ENCODE measurements around the gene ZMYND8.

DNA sequence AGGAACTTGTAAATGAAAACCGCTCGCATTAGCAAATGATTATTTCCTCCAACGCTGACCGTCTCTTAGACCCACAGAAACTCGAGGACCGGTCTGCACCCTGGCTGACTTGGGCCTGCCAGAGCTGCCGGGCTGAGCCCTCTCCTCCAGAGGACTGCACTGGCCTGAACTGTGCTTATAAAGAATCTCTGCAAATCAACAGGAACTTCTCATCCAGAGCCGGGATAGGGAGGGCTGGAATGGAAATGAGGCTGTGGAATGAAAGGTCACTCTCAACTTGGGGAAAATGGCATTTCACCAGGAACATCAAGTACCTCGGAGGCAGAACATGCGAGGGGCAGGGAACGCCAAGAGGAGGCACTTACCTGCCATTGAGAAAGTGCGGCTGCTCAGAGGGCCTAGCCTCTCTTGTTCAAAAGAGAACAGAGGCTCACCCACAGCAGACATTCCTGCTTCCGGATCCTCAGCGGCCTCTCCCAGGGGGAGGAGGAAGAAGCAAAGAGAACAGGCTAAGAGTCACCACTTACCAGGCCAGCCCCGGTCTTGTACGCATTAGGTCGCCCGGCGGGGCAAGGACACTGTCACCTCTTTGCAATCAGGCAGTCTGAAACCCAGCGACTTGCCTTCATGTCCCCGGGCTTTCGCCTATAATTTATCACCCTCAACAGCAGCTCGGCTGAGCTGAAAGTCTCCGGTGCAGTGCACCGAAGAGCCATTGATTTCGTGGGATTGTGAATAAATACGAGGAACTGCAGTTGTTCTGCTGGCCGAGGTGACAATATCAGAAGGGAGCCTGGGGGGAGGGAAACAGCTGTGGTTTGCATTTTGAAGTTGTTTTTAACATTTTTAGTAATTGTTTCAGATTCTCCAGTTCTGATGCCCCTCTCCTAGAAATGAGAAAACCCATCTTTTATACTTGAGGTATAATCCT, 37.6 kb downstream of the ZMYND8 start:
- TF ChIP-seq, protein P1, sequence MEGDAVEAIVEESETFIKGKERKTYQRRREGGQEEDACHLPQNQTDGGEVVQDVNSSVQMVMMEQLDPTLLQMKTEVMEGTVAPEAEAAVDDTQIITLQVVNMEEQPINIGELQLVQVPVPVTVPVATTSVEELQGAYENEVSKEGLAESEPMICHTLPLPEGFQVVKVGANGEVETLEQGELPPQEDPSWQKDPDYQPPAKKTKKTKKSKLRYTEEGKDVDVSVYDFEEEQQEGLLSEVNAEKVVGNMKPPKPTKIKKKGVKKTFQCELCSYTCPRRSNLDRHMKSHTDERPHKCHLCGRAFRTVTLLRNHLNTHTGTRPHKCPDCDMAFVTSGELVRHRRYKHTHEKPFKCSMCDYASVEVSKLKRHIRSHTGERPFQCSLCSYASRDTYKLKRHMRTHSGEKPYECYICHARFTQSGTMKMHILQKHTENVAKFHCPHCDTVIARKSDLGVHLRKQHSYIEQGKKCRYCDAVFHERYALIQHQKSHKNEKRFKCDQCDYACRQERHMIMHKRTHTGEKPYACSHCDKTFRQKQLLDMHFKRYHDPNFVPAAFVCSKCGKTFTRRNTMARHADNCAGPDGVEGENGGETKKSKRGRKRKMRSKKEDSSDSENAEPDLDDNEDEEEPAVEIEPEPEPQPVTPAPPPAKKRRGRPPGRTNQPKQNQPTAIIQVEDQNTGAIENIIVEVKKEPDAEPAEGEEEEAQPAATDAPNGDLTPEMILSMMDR (IDR thresholded peaks at IDR 0.05 in 2 of 3, conservative IDR thresholded peaks at IDR 0.05 in 1 of 3; ENCODE audit: control insufficient read depth in 2 of 3, extremely low read depth in 1 of 3, insufficient read depth in 1 of 3, low read depth in 3 of 3, low read length in 3 of 3), result no peak
- TF ChIP-seq, protein P2, sequence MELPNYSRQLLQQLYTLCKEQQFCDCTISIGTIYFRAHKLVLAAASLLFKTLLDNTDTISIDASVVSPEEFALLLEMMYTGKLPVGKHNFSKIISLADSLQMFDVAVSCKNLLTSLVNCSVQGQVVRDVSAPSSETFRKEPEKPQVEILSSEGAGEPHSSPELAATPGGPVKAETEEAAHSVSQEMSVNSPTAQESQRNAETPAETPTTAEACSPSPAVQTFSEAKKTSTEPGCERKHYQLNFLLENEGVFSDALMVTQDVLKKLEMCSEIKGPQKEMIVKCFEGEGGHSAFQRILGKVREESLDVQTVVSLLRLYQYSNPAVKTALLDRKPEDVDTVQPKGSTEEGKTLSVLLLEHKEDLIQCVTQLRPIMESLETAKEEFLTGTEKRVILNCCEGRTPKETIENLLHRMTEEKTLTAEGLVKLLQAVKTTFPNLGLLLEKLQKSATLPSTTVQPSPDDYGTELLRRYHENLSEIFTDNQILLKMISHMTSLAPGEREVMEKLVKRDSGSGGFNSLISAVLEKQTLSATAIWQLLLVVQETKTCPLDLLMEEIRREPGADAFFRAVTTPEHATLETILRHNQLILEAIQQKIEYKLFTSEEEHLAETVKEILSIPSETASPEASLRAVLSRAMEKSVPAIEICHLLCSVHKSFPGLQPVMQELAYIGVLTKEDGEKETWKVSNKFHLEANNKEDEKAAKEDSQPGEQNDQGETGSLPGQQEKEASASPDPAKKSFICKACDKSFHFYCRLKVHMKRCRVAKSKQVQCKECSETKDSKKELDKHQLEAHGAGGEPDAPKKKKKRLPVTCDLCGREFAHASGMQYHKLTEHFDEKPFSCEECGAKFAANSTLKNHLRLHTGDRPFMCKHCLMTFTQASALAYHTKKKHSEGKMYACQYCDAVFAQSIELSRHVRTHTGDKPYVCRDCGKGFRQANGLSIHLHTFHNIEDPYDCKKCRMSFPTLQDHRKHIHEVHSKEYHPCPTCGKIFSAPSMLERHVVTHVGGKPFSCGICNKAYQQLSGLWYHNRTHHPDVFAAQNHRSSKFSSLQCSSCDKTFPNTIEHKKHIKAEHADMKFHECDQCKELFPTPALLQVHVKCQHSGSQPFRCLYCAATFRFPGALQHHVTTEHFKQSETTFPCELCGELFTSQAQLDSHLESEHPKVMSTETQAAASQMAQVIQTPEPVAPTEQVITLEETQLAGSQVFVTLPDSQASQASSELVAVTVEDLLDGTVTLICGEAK (IDR thresholded peaks at IDR 0.05; ENCODE audit: borderline replicate concordance), result no peak
- TF ChIP-seq SIN3A (IDR thresholded peaks at IDR 0.05; ENCODE audit: low read depth, low read length) (no peak), EP300 (IDR thresholded peaks at IDR 0.05; ENCODE audit: borderline replicate concordance in 1 of 2, control insufficient read depth in 1 of 2, low read depth in 2 of 2, low read length in 2 of 2) (no peak), NFXL1 (IDR thresholded peaks at IDR 0.05; ENCODE audit: borderline replicate concordance) (no peak; the same call in 1 of the 2 replicates), STAT1 (conservative IDR thresholded peaks at IDR 0.05) (no peak), GABPA (IDR thresholded peaks at IDR 0.05; ENCODE audit: low read depth) (no peak), MTA3 (IDR thresholded peaks at IDR 0.05; ENCODE audit: borderline replicate concordance, low read length) (no peak), CHD1 (IDR thresholded peaks at IDR 0.05; ENCODE audit: low read depth, low read length) (no peak)
- TF ChIP-seq, protein P3, sequence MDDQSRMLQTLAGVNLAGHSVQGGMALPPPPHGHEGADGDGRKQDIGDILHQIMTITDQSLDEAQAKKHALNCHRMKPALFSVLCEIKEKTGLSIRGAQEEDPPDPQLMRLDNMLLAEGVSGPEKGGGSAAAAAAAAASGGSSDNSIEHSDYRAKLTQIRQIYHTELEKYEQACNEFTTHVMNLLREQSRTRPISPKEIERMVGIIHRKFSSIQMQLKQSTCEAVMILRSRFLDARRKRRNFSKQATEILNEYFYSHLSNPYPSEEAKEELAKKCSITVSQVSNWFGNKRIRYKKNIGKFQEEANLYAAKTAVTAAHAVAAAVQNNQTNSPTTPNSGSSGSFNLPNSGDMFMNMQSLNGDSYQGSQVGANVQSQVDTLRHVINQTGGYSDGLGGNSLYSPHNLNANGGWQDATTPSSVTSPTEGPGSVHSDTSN (IDR thresholded peaks at IDR 0.05; ENCODE audit: insufficient replicate concordance, low read depth, low read length), result no peak

Data from GM12878 (cell line).